SK-N-MC (cell line): ENCODE measurements around the gene DLG2.

Experiments used
- EZH2 ChIP-seq: fragments of 200-600 bp; sonication (generic); IDR thresholded peaks from one replicate; pipeline ENCODE4 v1.6.1; 2017; ENCODE audit warnings: antibody characterized with exemption
- POLR2AphosphoS5 ChIP-seq: IDR thresholded peaks from 2 replicates; pipeline ENCODE4 v1.6.1; 2012; ENCODE audit warnings: mild to moderate bottlenecking, low read depth, low read length, borderline replicate concordance

DNA sequence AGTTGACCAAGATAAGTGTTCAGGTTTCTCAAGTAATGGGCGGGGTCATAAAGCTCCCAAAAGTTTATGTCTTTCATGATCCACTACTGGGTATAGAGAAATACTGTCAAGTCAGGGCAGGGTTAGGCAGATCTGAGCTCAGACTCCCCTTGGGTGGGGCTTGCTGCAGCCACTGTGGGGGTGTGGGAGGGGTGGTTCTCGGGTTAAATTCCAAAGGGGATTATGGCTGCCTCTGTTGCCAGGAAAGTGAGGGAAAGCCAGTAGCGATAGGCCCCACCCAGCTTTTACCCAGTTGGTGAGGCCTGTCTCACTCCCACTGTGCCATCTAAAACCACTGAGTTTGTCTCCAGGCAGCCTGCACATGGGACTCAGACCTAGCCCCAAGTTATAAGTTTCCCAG, 37.8 kb downstream of the DLG2 start:
- TF ChIP-seq EZH2 (no peak), POLR2AphosphoS5 (no peak)
